ENCODE results near the gene ADAR. TPM values are rescaled to one million over a fixed set of nuclear protein-coding genes. Genes with fewer than 3 reads are reported as not detected.

The ADAR gene
- polyA plus RNA-seq, 1 donor (not counting 4 experiments of a cell fraction or from before 2014, with no cell fraction given), result 148 TPM

GRCh38 chr1:154622503-154623039, 14.6 kb upstream of the ADAR start:
- no peaks in the 10 kb centered on the region for H3K36me3 ChIP-seq (ENCODE audit: control insufficient read depth in 2 of 2, extremely low read depth in 1 of 2, insufficient read depth in 2 of 2, low read length in 2 of 2)
- H3K4me1 ChIP-seq (ENCODE audit: control insufficient read depth, extremely low read depth, insufficient read depth, low read length), result peaks cover 28% of the 10 kb centered on the region
- no peak for FAIRE-seq
- H3K79me2 ChIP-seq (ENCODE audit: control insufficient read depth, insufficient read depth, low read length), result peaks cover 92% of the 10 kb centered on the region
- H3K4me2 ChIP-seq (ENCODE audit: control insufficient read depth, extremely low read depth, insufficient read depth, low read depth, low read length), result peak overlapping the region; percentile 6
- H3K27ac ChIP-seq (ENCODE audit: control insufficient read depth, insufficient read depth, low read length), result no peak overlapping the region
- H3K9me3 ChIP-seq (ENCODE audit: control insufficient read depth, low read depth, low read length), result no peaks in the 10 kb centered on the region
- no peak overlapping the region for H3K4me3 ChIP-seq (ENCODE audit: control insufficient read depth in 2 of 3, extremely low read depth in 1 of 3, insufficient read depth in 2 of 3, low read depth in 1 of 3, low read length in 3 of 3)
- DNase-seq (ENCODE audit: low read depth, low spot score), result no peak
- H3K9ac ChIP-seq (ENCODE audit: control insufficient read depth, extremely low read depth, insufficient read depth, low read length), result no peak overlapping the region
- H3K9me1 ChIP-seq (ENCODE audit: control insufficient read depth, extremely low read depth, insufficient read depth, low read length), result no peaks in the 10 kb centered on the region
- TF ChIP-seq CTCF (optimal IDR thresholded peaks at IDR 0.05 in 1 of 3, IDR thresholded peaks at IDR 0.05 in 1 of 3, conservative IDR thresholded peaks at IDR 0.05 in 1 of 3; ENCODE audit: extremely low read depth in 1 of 3, insufficient read depth in 2 of 3, low read length in 3 of 3), result no peak
- TF ChIP-seq EZH2 (IDR thresholded peaks at IDR 0.05; ENCODE audit: low read length), result no peak
- no peak overlapping the region for H2AFZ ChIP-seq (ENCODE audit: control insufficient read depth, low read length)
- H4K20me1 ChIP-seq (ENCODE audit: control insufficient read depth, extremely low read depth, insufficient read depth, low read length), result peaks cover 2% of the 10 kb centered on the region
- H3K27me3 ChIP-seq (ENCODE audit: control insufficient read depth, extremely low read depth, insufficient read depth, low read length), result no peaks in the 10 kb centered on the region
- dilution Hi-C loops (cut with MboI; ENCODE audit: extremely low pct_ligation_motif_present, low sequenced_read_pairs), result no loop called here

GRCh38 chr1:154621875-154622274, 13.9 kb upstream of the ADAR start:
- no peak overlapping the region for H2AFZ ChIP-seq (ENCODE audit: control insufficient read depth, low read length)
- no peak overlapping the region for H3K9ac ChIP-seq (ENCODE audit: control insufficient read depth, extremely low read depth, insufficient read depth, low read length)
- FAIRE-seq, result no peak
- TF ChIP-seq CTCF (optimal IDR thresholded peaks at IDR 0.05 in 1 of 3, IDR thresholded peaks at IDR 0.05 in 1 of 3, conservative IDR thresholded peaks at IDR 0.05 in 1 of 3; ENCODE audit: extremely low read depth in 1 of 3, insufficient read depth in 2 of 3, low read length in 3 of 3) (no peak), EZH2 (IDR thresholded peaks at IDR 0.05; ENCODE audit: low read length) (no peak)
- H3K27me3 ChIP-seq (ENCODE audit: control insufficient read depth, extremely low read depth, insufficient read depth, low read length), result no peaks in the 10 kb centered on the region
- H3K36me3 ChIP-seq (ENCODE audit: control insufficient read depth in 2 of 2, extremely low read depth in 1 of 2, insufficient read depth in 2 of 2, low read length in 2 of 2), result no peaks in the 10 kb centered on the region
- H3K9me3 ChIP-seq (ENCODE audit: control insufficient read depth, low read depth, low read length), result no peaks in the 10 kb centered on the region
- H3K4me1 ChIP-seq (ENCODE audit: control insufficient read depth, extremely low read depth, insufficient read depth, low read length), result peaks cover 28% of the 10 kb centered on the region
- peaks cover 2% of the 10 kb centered on the region for H4K20me1 ChIP-seq (ENCODE audit: control insufficient read depth, extremely low read depth, insufficient read depth, low read length)
- no peak for DNase-seq (ENCODE audit: low read depth, low spot score)
- no peaks in the 10 kb centered on the region for H3K9me1 ChIP-seq (ENCODE audit: control insufficient read depth, extremely low read depth, insufficient read depth, low read length)
- H3K79me2 ChIP-seq (ENCODE audit: control insufficient read depth, insufficient read depth, low read length), result peaks cover 92% of the 10 kb centered on the region
- no peak overlapping the region for H3K4me2 ChIP-seq (ENCODE audit: control insufficient read depth, extremely low read depth, insufficient read depth, low read depth, low read length)
- dilution Hi-C loops (cut with MboI; ENCODE audit: extremely low pct_ligation_motif_present, low sequenced_read_pairs), result no loop called here
- no peak overlapping the region for H3K4me3 ChIP-seq (ENCODE audit: control insufficient read depth in 2 of 3, extremely low read depth in 1 of 3, insufficient read depth in 2 of 3, low read depth in 1 of 3, low read length in 3 of 3)
- no peak overlapping the region for H3K27ac ChIP-seq (ENCODE audit: control insufficient read depth, insufficient read depth, low read length)
